Activated T-helper 1 cell treated with anti-CD3 and anti-CD28 coated beads, Interleukin-12 subunit alpha, Interleukin-12 subunit beta, Interleukin-2, Interleukin-4 antibody, amounts not matched to agents 30 ng/mL and 10 ng/mL and 1 ng/mL, durations not matched to agents 14 hours and 24 hours and 36 hours (primary cell): ENCODE results near the gene RAB5B. TPM values are rescaled to one million over a fixed set of nuclear protein-coding genes. Genes with fewer than 3 reads are reported as not detected.

Experiments
- DNase-seq: peaks from one replicate; pipeline ENCODE4 v3.0.0; 2021; ENCODE audit warnings: low spot score
- H3K27ac Mint-ChIP-seq: one replicate; pipeline ENCODE4 v1.8.0; 2021; ENCODE audit warnings: mild to moderate bottlenecking, mixed read lengths
- H3K27me3 Mint-ChIP-seq: one replicate; pipeline ENCODE4 v1.8.0; 2022; ENCODE audit warnings: mild to moderate bottlenecking, moderate library complexity, mixed read lengths; ENCODE audit not compliant: insufficient read depth
- H3K36me3 Mint-ChIP-seq: one replicate; pipeline ENCODE4 v1.8.0; 2021; ENCODE audit warnings: low read depth, mixed read lengths
- H3K4me1 Mint-ChIP-seq: one replicate; pipeline ENCODE4 v1.8.0; 2021; ENCODE audit warnings: low read depth, mixed read lengths
- H3K4me3 Mint-ChIP-seq: one replicate; pipeline ENCODE4 v1.8.0; 2021; ENCODE audit warnings: mild to moderate bottlenecking, moderate library complexity, mixed read lengths
- H3K9me3 Mint-ChIP-seq: one replicate; pipeline ENCODE4 v1.8.0; 2021; ENCODE audit warnings: mixed read lengths
- intact Hi-C: fragments of 100-400 bp; cut with micrococcal nuclease; formaldehyde crosslinking; loops from one replicate; pipeline ENCODE4 v1.15.1; 2024
- total RNA-seq: library from RNA; stranded (reverse); gene quantifications from 2 replicates; pipeline ENCODE4 v1.2.3, GENCODE V29; 2022

The RAB5B gene
- total RNA-seq, 1 donor from 2014 or later, result 47.0 TPM

DNA sequence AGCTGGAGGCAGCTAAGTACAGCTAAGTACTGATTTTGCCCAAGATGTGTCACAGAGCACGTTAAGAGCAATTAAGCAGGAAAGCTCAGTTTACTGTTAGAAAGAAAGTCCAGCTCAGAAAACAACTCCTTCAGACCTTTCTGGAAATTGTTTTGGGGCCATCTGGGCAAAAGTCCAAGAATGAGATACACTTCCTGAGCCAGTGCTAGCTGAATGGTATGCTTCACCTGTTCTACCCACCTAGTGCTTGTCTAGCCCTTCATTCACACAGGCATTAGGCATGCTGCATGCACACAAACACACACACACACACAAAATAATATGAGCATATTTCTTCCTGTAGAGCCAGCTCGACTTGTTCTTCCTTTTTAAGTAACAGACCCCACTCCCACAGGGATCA lies 40.3 kb downstream of the RAB5B start:
- intact Hi-C loops, result no loop called here
- no peaks in the 10 kb centered on the region for H3K9me3 Mint-ChIP-seq
- DNase-seq, result no peak
- H3K36me3 Mint-ChIP-seq, result peaks cover 4% of the 10 kb centered on the region
- peaks cover 3% of the 10 kb centered on the region for H3K27me3 Mint-ChIP-seq
- H3K4me3 Mint-ChIP-seq, result no peak overlapping the region
- H3K27ac Mint-ChIP-seq, result no peak overlapping the region
- H3K4me1 Mint-ChIP-seq, result peaks cover 16% of the 10 kb centered on the region

GRCh38 chr12:56017181-56017580 lies 43.3 kb downstream of the RAB5B start:
- Mint-ChIP-seq H3K27me3 (no peaks in the 10 kb centered on the region), H3K36me3 (peaks cover 3% of the 10 kb centered on the region), H3K4me3 (no peak overlapping the region), H3K9me3 (no peaks in the 10 kb centered on the region), H3K4me1 (peaks cover 30% of the 10 kb centered on the region), H3K27ac (no peak overlapping the region)
- no peak for DNase-seq
- intact Hi-C loops, result no loop called here

DNA sequence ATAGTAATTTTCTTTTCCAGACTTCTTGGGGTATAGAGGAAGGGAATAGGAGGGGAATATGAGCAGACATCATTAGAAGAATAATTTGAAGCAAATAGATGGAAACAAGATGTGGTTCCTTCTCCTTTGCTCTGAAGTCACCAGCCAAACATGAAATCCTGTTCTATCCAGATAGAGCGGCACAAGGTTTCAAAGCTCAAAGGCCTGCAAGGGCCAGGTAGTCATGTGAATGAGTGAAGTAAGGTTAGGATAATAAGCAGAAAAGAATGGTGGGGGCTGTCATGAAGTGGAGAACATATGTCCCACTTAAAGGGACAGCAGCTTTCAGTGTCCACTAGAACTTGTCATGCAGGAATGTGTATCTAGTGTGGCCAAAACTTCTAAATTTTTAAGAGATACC lies 44.5 kb downstream of the RAB5B start:
- DNase-seq, result no peak
- peaks cover 40% of the 10 kb centered on the region for H3K4me1 Mint-ChIP-seq
- intact Hi-C loops, result no loop called here
- H3K4me3 Mint-ChIP-seq, result no peak overlapping the region
- no peaks in the 10 kb centered on the region for H3K9me3 Mint-ChIP-seq
- H3K36me3 Mint-ChIP-seq, result peaks cover 5% of the 10 kb centered on the region
- no peak overlapping the region for H3K27ac Mint-ChIP-seq
- no peaks in the 10 kb centered on the region for H3K27me3 Mint-ChIP-seq

DNA sequence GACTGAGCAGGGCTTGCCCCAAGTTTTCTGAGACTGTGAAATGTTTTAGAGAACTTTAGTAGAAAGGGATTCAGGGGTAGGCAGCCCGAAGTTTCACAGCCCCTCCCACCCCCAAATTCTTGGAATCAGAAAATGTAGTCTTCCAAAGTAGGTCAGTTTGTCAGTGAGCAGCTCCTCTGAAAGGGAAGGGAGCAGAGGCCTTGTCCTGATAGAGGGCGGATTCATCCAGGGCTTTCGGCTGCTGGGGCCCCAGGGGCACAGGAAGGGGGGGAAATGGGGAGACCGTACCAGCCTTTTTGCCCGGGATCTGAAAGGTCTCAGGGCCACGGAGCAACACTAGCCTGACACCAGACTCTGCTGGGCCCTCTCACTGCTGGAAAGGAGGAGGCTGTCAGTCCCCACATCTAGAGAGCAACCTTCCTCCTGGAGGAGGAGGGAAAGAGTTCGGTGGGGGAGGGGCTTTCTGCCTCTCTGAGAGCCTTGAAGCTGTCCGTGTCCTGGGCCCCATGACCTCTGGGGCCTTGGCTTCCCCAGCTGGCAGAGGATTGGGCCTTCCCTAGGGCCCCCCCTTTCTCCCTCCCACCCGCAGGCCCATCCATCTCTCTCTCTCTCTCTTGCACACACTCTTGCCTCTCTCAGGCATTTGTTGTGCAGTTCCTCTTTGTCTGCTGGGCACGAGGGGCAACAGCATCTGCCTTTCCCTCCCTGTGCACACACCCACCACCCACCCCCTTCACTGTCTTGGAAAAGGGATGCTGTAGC lies 46.7 kb downstream of the RAB5B start, which contains the start of gene IKZF4:
TSS of gene IKZF4 (plus strand) at position 621 of the 762 bp plus-strand sequence. CDS start 451 bp downstream, outside the sequence.
- Mint-ChIP-seq H3K9me3 (no peaks in the 10 kb centered on the region), H3K36me3 (peaks cover 12% of the 10 kb centered on the region), H3K4me3 (peak within 1 kb of the TSS; percentile 97), H3K4me1 (peaks cover 45% of the 10 kb centered on the region), H3K27ac (peak within 1 kb of the TSS; percentile 98), H3K27me3 (no peaks in the 10 kb centered on the region)
- DNase-seq, result no peak
- intact Hi-C loops, result loop anchor here (1.0 to 5.0 kb wide), 5 partner anchors 13 to 203 kb away; partner anchors contain the start of genes ORMDL2, RPS26 and SARNP

- Mint-ChIP-seq H3K4me3 (peak overlapping the region; percentile 97), H3K36me3 (peaks cover 15% of the 10 kb centered on the region), H3K27me3 (no peaks in the 10 kb centered on the region), H3K4me1 (peaks cover 42% of the 10 kb centered on the region), H3K27ac (peak overlapping the region; percentile 98), H3K9me3 (no peaks in the 10 kb centered on the region)
- no peak for DNase-seq
- intact Hi-C loops, result loop anchor here (1.0 to 5.0 kb wide), 5 partner anchors 15 to 205 kb away; partner anchors contain the start of genes ORMDL2, RPS26 and SARNP
These were observed 48.1 kb downstream of the RAB5B start for GRCh38 chr12:56021889-56022497.

DNA sequence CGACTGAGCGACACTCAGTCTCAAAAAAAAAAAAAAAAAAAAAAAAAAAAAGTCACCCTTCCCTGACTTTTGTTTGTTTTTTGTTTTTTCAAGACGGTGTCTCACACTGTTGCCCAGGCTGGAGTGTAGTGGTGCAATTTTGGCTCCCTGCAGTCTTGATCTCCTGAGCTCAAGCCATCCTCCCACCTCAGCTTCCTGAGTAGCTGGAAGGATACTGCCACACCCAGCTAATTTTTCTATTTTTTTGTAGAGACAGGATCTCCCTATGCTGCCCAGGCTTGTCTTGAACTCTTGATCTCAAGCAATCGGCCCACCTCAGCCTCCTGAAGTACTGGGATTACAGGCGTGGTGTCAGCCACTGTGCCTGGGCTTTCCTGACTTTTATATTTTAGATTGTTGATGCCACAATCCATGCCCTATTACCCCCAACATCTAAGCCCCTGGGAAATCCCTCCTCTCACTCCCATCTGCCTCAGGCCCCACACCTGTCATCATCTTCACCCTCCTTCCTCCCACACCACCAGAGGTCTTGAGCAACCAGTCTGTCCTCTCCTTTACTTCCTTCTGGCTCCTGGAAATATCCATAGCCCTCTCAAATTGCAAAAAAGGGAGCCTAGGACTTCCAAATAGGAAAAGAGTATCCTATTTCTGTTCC lies 54.8 kb downstream of the RAB5B start:
- peaks cover 49% of the 10 kb centered on the region for H3K4me1 Mint-ChIP-seq
- H3K9me3 Mint-ChIP-seq, result no peaks in the 10 kb centered on the region
- H3K4me3 Mint-ChIP-seq, result no peak overlapping the region
- intact Hi-C loops, result loop anchor here (1.0 kb wide), 3 partner anchors 13 to 289 kb away; partner anchors contain the start of gene RPS26
- peak overlapping the region; percentile 33 for H3K27ac Mint-ChIP-seq
- DNase-seq, result no peak
- no peaks in the 10 kb centered on the region for H3K27me3 Mint-ChIP-seq
- peaks cover 53% of the 10 kb centered on the region for H3K36me3 Mint-ChIP-seq

DNA sequence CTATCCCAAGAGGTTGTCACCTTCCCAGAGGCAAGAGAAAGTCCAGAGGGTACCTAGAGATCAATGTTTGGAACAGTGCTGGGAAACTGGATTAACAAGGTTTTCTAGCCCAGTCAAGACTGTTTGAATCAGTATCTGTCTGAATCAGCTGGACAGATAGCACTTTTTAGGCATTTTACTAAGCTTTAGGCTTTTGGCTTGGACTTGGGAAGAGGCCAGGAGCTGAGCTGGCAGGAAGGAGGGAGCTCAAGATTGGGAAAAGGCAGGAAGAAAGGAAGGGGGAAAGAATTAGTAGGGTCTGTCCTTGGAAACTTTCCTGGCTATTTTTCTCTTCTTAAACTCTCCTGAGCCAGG lies 55.3 kb downstream of the RAB5B start:
- Mint-ChIP-seq H3K27me3 (no peaks in the 10 kb centered on the region), H3K36me3 (peaks cover 53% of the 10 kb centered on the region), H3K27ac (peak overlapping the region; percentile 25), H3K4me1 (peaks cover 45% of the 10 kb centered on the region), H3K9me3 (no peaks in the 10 kb centered on the region), H3K4me3 (no peak overlapping the region)
- intact Hi-C loops, result loop anchor here (1.0 kb wide), 3 partner anchors 12 to 290 kb away; partner anchors contain the start of gene RPS26
- DNase-seq, result no peak

DNA sequence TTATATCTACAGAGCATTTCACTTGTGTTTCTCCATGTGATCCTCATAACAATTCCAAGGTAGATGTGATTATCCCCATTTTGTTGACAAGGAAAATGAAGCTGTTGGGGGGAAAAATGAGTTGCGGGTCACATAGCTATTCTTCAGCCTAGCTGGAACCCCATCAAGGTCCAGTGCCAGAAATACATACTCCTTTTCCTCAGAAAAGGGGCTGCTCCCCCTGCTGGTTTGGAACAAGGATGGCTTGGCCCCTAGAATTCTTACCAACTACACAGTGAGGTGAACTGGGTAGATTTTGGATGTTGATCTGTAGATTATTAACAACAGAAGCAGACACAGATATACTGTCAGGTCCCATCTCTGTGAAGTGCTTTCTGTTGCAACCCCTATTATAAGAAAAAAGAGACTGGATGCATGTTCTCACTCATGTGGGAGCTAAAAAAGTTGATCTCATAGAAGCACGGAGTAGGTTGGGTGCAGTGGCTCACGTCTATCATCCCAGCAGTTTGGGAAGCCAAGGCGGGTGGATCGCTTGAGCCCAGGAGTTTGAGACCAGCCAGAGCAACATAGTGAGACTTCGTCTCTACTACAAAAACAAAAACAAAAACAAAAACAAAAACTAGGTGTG lies 55.9 kb downstream of the RAB5B start:
- intact Hi-C loops, result loop anchor here (1.0 kb wide), 3 partner anchors 12 to 290 kb away; partner anchors contain the start of gene RPS26
- DNase-seq, result no peak
- no peaks in the 10 kb centered on the region for H3K27me3 Mint-ChIP-seq
- H3K4me1 Mint-ChIP-seq, result peaks cover 51% of the 10 kb centered on the region
- H3K36me3 Mint-ChIP-seq, result peaks cover 57% of the 10 kb centered on the region
- H3K4me3 Mint-ChIP-seq, result no peak overlapping the region
- H3K9me3 Mint-ChIP-seq, result no peaks in the 10 kb centered on the region
- peak overlapping the region; percentile 25 for H3K27ac Mint-ChIP-seq

DNA sequence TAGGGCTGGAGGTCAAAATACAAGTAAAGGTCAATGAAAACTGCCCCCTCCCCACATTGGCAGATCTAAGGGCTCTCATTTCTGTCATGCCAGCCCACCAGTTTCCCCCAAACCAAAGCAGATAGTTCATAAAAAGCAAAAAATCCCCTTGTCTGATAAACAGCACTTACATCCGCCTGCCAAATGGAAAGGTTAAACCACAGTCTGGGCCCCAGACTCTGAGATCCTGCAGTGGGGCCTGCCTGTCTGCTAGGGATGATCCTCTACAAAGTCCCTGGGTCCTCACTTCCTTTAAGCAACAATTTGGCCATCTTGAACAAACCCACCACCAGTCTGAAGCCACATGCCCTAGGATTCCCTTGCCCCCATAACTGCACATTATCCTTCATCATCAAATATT lies 58.1 kb downstream of the RAB5B start:
- no peak for DNase-seq
- Mint-ChIP-seq H3K27me3 (no peaks in the 10 kb centered on the region), H3K27ac (peak overlapping the region; percentile 76), H3K4me1 (peaks cover 71% of the 10 kb centered on the region), H3K4me3 (peak overlapping the region; percentile 48), H3K9me3 (no peaks in the 10 kb centered on the region), H3K36me3 (peaks cover 66% of the 10 kb centered on the region)
- intact Hi-C loops, result no loop called here

DNA sequence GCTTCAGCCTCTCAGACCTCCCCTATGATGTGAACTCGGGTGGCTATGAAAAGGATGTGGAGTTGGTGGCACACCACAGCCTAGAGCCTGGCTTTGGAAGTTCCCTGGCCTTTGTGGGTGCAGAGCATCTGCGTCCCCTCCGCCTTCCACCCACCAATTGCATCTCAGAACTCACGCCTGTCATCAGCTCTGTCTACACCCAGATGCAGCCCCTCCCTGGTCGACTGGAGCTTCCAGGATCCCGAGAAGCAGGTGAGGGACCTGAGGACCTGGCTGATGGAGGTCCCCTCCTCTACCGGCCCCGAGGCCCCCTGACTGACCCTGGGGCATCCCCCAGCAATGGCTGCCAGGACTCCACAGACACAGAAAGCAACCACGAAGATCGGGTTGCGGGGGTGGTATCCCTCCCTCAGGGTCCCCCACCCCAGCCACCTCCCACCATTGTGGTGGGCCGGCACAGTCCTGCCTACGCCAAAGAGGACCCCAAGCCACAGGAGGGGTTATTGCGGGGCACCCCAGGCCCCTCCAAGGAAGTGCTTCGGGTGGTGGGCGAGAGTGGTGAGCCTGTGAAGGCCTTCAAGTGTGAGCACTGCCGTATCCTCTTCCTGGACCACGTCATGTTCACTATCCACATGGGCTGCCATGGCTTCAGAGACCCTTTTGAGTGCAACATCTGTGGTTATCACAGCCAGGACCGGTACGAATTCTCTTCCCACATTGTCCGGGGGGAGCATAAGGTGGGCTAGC lies 60.9 kb downstream of the RAB5B start:
- Mint-ChIP-seq H3K36me3 (peaks cover 63% of the 10 kb centered on the region), H3K4me3 (peak overlapping the region; percentile 21), H3K27ac (peak overlapping the region; percentile 74), H3K27me3 (no peaks in the 10 kb centered on the region), H3K9me3 (no peaks in the 10 kb centered on the region), H3K4me1 (peaks cover 64% of the 10 kb centered on the region)
- intact Hi-C loops, result no loop called here
- DNase-seq, result peak; percentile 28

DNA sequence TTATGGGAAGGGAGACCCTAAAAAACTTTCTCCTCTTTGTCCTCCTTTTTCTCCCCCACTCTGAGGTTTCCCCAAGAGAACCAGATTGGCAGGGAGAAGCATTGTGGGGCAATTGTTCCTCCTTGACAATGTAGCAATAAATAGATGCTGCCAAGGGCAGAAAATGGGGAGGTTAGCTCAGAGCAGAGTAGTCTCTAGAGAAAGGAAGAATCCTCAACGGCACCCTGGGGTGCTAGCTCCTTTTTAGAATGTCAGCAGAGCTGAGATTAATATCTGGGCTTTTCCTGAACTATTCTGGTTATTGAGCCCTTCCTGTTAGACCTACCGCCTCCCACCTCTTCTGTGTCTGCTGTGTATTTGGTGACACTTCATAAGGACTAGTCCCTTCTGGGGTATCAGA lies 63.3 kb downstream of the RAB5B start:
- Mint-ChIP-seq H3K36me3 (peaks cover 56% of the 10 kb centered on the region), H3K27ac (peak overlapping the region; percentile 84), H3K4me1 (peaks cover 67% of the 10 kb centered on the region), H3K4me3 (no peak overlapping the region), H3K27me3 (no peaks in the 10 kb centered on the region), H3K9me3 (no peaks in the 10 kb centered on the region)
- DNase-seq, result no peak
- intact Hi-C loops, result no loop called here

DNA sequence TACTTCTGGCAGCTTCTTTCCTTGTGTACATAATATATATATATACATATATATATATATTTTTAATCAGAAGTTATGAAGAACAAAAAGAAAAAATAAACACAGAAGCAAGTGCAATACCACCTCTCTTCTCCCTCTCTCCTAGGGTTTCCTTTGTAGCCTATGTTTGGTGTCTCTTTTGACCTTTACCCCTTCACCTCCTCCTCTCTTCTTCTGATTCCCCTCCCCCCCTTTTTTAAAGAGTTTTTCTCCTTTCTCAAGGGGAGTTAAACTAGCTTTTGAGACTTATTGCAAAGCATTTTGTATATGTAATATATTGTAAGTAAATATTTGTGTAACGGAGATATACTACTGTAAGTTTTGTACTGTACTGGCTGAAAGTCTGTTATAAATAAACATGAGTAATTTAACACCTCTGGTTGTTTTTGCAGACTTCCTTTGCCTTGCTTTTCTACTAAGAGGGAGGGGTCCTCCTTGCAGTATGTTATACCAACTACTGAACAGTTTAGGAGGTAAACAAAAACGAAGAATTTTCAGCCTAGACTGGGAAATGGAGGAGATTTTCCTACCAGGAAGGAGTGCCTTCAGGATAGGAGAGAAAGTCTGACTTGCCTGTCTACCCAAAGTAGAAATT lies 64.3 kb downstream of the RAB5B start:
- Mint-ChIP-seq H3K4me1 (peaks cover 64% of the 10 kb centered on the region), H3K4me3 (peak overlapping the region; percentile 44), H3K27ac (peak overlapping the region; percentile 49), H3K9me3 (no peaks in the 10 kb centered on the region), H3K27me3 (no peaks in the 10 kb centered on the region), H3K36me3 (peaks cover 55% of the 10 kb centered on the region)
- no peak for DNase-seq
- intact Hi-C loops, result no loop called here
